NCI-H2196 treated with DMSO at 0.1 percent for 48 hours (cell line): ENCODE measurements around the gene MAPKAPK2.

Source experiments
- DNase-seq: peaks from one replicate; lab custom pipeline; 2025; ENCODE audit not compliant: unreplicated experiment; lab: John Stamatoyannopoulos, UW

The MAPKAPK2 gene

GRCh38 chr1:206682111-206682510 lies 2.6 kb upstream of the MAPKAPK2 start:
- no peak for DNase-seq

GRCh38 chr1:206683313-206683712 lies 1.4 kb upstream of the MAPKAPK2 start:
- no peak for DNase-seq

- no peak for DNase-seq
Measured at GRCh38 chr1:206684003-206684402, 702 bp upstream of the MAPKAPK2 start.

GRCh38 chr1:206685334-206685768 lies 646 bp downstream of the MAPKAPK2 start:
- DNase-seq, result no peak

GRCh38 chr1:206685769-206686477 lies 1.2 kb downstream of the MAPKAPK2 start:
- no peak for DNase-seq

- no peak for DNase-seq
Measured at GRCh38 chr1:206686478-206687249, 2.0 kb downstream of the MAPKAPK2 start.

- no peak for DNase-seq
Measured at GRCh38 chr1:206687251-206687914, 2.7 kb downstream of the MAPKAPK2 start.

GRCh38 chr1:206687915-206688442 lies 3.3 kb downstream of the MAPKAPK2 start:
- DNase-seq, result no peak

GRCh38 chr1:206690516-206690915 lies 5.8 kb downstream of the MAPKAPK2 start:
- DNase-seq, result no peak

GRCh38 chr1:206691604-206692003 lies 6.9 kb downstream of the MAPKAPK2 start:
- no peak for DNase-seq

- no peak for DNase-seq
Measured at GRCh38 chr1:206693029-206693428, 8.3 kb downstream of the MAPKAPK2 start.

GRCh38 chr1:206693592-206693991 lies 8.9 kb downstream of the MAPKAPK2 start:
- no peak for DNase-seq

- DNase-seq, result no peak
Measured at GRCh38 chr1:206694171-206695124, 9.7 kb downstream of the MAPKAPK2 start.

- no peak for DNase-seq
Measured at GRCh38 chr1:206695733-206696132, 11.0 kb downstream of the MAPKAPK2 start.

- DNase-seq, result no peak
Measured at GRCh38 chr1:206696812-206697585, 12.3 kb downstream of the MAPKAPK2 start.

GRCh38 chr1:206698011-206698410 lies 13.3 kb downstream of the MAPKAPK2 start:
- no peak for DNase-seq

- DNase-seq, result no peak
Measured at GRCh38 chr1:206699000-206699586, 14.4 kb downstream of the MAPKAPK2 start.

GRCh38 chr1:206699626-206700025 lies 14.9 kb downstream of the MAPKAPK2 start:
- DNase-seq, result no peak

GRCh38 chr1:206700445-206701036 lies 15.8 kb downstream of the MAPKAPK2 start:
- peak; percentile 74 for DNase-seq
